Measurements from ENCODE around the gene CLDN34.

Gene CLDN34

GRCh38 chrX:9926002-9926401 lies 41.2 kb upstream of the CLDN34 start:
- no peak for DNase-seq (ENCODE audit: extremely low read depth, insufficient read length)
- TF ChIP-seq CTCF (IDR thresholded peaks at IDR 0.05; ENCODE audit: insufficient read depth, low read length, poor library complexity, severe bottlenecking), result no peak

GRCh38 chrX:9927698-9928482 lies 39.3 kb upstream of the CLDN34 start:
- DNase-seq (ENCODE audit: extremely low read depth, insufficient read length), result no peak
- Histone ChIP-seq H3K36me3 (ENCODE audit: control insufficient read depth, insufficient read depth, low read length) (no peaks in the 10 kb centered on the region), H3K4me3 (replicated peaks; ENCODE audit: low read depth, low read length) (no peak overlapping the region), H3K27me3 (replicated peaks; ENCODE audit: control insufficient read depth, insufficient read depth, low read length) (no peaks in the 10 kb centered on the region; the same call in 1 of the 2 replicates)
- no peak for TF ChIP-seq CTCF (IDR thresholded peaks at IDR 0.05; ENCODE audit: insufficient read depth, low read length, poor library complexity, severe bottlenecking)

More at GRCh38 chrX:9926002-9926401, 41.2 kb upstream of the CLDN34 start:
- Histone ChIP-seq H3K27me3 (replicated peaks; ENCODE audit: control insufficient read depth, insufficient read depth, low read length) (no peaks in the 10 kb centered on the region; the same call in none of the 2 replicates), H3K4me3 (replicated peaks; ENCODE audit: low read depth, low read length) (no peak overlapping the region), H3K36me3 (ENCODE audit: control insufficient read depth, insufficient read depth, low read length) (no peaks in the 10 kb centered on the region)

GRCh38 chrX:9935436-9935835 lies 31.7 kb upstream of the CLDN34 start:
- Histone ChIP-seq H3K4me3 (replicated peaks; ENCODE audit: low read depth, low read length) (no peak overlapping the region), H3K27me3 (replicated peaks; ENCODE audit: control insufficient read depth, insufficient read depth, low read length) (no peaks in the 10 kb centered on the region; the same call in 1 of the 2 replicates), H3K36me3 (ENCODE audit: control insufficient read depth, insufficient read depth, low read length) (no peaks in the 10 kb centered on the region)
- no peak for DNase-seq (ENCODE audit: extremely low read depth, insufficient read length)
- no peak for TF ChIP-seq CTCF (IDR thresholded peaks at IDR 0.05; ENCODE audit: insufficient read depth, low read length, poor library complexity, severe bottlenecking)

- Histone ChIP-seq H3K36me3 (ENCODE audit: control insufficient read depth, insufficient read depth, low read length) (no peaks in the 10 kb centered on the region), H3K27me3 (replicated peaks; ENCODE audit: control insufficient read depth, insufficient read depth, low read length) (no peaks in the 10 kb centered on the region; the same call in 1 of the 2 replicates), H3K4me3 (replicated peaks; ENCODE audit: low read depth, low read length) (no peak overlapping the region)
- DNase-seq (ENCODE audit: extremely low read depth, insufficient read length), result no peak
- no peak for TF ChIP-seq CTCF (IDR thresholded peaks at IDR 0.05; ENCODE audit: insufficient read depth, low read length, poor library complexity, severe bottlenecking)
Observed at GRCh38 chrX:9937761-9938160, 29.4 kb upstream of the CLDN34 start.

GRCh38 chrX:9938516-9938915 lies 28.6 kb upstream of the CLDN34 start:
- DNase-seq (ENCODE audit: extremely low read depth, insufficient read length), result no peak
- H3K4me3 ChIP-seq (replicated peaks; ENCODE audit: low read depth, low read length), result no peak overlapping the region
- no peaks in the 10 kb centered on the region for H3K36me3 ChIP-seq (ENCODE audit: control insufficient read depth, insufficient read depth, low read length)
- TF ChIP-seq CTCF (IDR thresholded peaks at IDR 0.05; ENCODE audit: insufficient read depth, low read length, poor library complexity, severe bottlenecking), result no peak
- H3K27me3 ChIP-seq (replicated peaks; ENCODE audit: control insufficient read depth, insufficient read depth, low read length), result no peaks in the 10 kb centered on the region; the same call in 1 of the 2 replicates

Data from GM06990 (cell line).